DMS79 treated with DMSO at 0.1 percent for 48 hours (cell line): Measurements from ENCODE around the gene SPRR1A.
A peak's percentile ranks its signal among the peaks of the same experiment; 100 is the strongest.
"Not testable (repeated sequence)": the region's sequence is repeated elsewhere in the genome, so short reads cannot be mapped to it uniquely, and the experiment has no call there.

Experiments used
- DNase-seq: peaks from one replicate; lab custom pipeline; 2025; lab: John Stamatoyannopoulos, UW

Gene SPRR1A

GRCh38 chr1:152972196-152972886, 11.5 kb upstream of the SPRR1A start:
- DNase-seq: no peak

DNA sequence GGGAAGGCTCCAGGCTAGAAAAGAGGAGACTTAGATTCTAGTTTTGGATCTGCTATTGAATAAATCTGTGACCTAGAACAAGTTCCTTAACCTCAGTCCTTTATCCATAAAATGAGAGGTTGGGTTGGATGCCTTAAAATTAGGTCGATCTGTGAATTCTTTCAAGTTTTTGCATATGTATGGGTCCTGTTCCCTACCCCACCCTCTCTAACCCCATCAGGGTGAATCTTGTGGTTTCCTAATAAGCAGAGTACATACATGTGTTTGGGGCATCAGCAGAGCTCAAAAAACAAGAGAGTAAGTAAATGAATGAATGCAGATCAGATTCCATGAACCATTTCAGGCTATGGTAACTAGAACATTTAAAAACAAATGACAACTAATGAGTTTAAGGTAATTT, 7.2 kb upstream of the SPRR1A start:
- DNase-seq: no peak

GRCh38 chr1:152977614-152978013, 6.3 kb upstream of the SPRR1A start:
- DNase-seq: no peak

DNA sequence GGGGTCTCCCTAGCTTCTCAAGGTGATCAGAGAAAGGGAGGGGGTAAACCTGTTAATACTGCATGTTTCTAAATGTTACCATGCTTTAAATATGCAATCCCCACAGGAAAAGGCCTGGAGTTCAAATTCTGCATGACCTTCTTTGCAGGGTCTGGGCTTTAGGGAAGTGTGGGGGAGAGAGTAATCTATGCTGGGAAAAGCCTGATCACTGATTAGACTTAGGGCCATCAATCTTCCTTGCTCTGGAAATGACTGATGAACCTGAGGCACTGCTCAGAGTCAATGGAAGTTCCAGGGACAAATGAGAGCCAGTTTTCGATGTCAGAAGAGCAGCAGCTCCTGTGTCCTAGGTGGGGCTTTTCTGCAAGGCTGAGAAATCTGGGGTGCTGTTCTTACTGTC, 3.2 kb upstream of the SPRR1A start:
- DNase-seq: no peak

GRCh38 chr1:152981146-152981871, 2.6 kb upstream of the SPRR1A start:
- DNase-seq: no peak

- no peak for DNase-seq
Observed at GRCh38 chr1:152982076-152982475, 1.8 kb upstream of the SPRR1A start.

- no peak for DNase-seq
Observed at GRCh38 chr1:152983234-152983633, 647 bp upstream of the SPRR1A start.

DNA sequence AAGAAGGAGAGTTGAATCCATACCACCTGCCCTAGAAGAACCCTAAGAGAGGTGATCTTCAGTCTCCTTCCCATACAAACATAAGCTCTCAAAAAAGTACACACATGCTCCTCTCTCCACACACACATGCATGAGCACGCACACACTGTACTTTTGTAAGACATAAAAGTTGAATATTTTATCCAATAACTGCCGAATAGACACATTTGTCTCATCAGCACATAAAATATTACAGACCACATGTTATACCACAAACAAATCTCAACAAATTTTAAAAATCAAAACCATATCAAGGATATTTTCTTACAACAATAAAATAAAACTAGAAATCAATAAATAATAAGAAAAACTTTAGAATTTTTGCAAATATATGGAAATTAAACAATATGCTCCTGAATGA, 2.7 kb downstream of the SPRR1A start:
- DNase-seq: no peak

- no peak for DNase-seq
Observed at GRCh38 chr1:152993186-152993585, 9.3 kb downstream of the SPRR1A start.

GRCh38 chr1:152995842-152996241, 12.0 kb downstream of the SPRR1A start:
- no peak for DNase-seq

DNA sequence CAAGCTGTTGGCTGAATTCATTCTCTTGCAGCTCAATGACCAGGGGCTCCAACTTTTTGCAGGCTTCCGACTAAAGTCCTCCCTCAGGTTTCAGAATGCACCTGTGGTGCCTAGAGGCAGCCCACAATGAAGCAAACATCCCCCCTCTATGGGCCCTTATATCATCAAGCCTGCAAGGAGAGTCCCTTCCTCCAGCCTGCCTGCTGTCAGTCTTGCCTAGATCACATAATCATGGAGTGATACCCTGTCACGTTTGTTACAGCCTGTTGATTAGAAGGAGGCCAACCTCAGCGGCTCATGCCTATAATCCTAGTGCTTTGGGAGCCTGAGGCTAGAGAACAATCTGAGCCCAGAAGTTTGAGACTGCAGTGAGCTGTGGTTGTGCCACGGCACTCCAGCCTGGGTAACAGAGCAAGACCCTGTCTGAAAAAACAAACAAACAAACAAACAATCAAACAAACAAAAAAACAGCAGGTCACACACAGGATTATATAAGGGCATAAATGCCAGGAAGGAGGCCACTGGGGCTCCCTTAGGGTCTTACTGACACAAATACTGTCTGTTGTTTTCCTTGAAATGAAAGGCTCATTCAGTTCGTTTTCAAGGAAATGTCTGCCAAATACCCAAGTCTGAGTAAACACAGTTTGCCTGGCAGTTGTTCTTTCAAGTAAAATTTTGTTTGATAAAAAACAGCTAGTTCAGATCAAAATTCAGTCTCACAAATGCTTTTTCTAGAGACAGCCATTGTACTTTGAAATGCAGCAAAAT, 12.9 kb downstream of the SPRR1A start:
- DNase-seq: peak; percentile 46

- DNase-seq: peak; percentile 32
Observed at GRCh38 chr1:152997901-152998300, 14.0 kb downstream of the SPRR1A start.

DNA sequence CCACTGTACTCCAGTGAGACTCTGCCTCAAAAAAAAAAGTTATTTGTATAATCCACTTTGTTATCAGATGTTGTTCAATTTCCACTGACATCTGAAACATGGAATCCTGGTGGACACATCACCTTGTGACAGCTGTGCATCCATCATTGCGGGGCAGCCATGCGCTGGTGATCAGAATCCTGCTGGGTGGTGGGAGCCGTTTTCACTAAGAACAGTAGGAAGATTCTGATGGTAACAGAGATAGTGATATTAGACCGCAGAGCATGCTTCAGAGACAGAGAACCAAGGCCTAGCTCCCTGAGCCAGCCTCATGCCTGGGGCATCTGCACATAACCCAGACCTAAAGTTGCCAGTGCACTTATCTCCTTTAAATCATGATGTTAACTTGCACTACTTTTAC, 14.6 kb downstream of the SPRR1A start:
- no peak for DNase-seq

DNA sequence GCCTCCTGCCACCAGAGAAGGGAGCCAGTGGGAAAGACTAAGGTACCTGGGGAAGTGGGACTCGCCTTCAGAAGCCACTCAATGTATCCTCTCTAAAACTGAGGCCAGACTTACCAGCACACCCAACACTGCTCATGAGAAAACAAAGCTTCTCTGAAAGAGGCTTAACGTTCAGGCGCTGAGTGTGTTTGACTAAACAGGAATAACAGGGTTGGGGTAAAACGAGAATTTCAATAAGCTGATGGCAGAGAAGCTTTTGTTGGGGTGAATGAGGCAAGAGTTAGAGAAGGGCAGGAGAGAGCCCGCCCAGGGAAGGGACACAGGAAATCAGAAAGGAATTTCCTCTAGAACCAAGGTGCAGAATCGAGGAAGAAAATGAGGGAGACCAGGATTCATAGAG, 15.9 kb downstream of the SPRR1A start:
- no peak for DNase-seq

DNA sequence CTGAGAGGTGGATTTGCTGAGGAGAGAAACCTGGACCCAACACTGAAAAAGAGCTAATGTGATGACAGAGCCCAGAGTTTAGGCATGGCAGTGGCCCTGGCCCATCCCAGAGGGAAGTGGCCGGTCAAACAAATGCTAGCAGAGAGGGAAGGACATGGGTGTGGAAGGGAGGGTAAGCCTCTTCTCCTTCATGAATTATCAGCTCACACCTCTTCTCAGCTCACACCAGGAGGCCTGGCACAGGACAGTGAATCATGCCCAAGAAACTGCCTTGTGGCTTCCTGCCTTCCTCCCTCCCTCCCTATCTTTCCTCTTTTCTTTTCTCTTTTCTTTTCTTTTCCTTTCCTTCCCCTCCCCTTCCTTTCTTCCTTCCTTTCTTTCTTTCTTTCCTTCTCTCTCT, 16.4 kb downstream of the SPRR1A start:
- DNase-seq: no peak

- no peak for DNase-seq
Observed at GRCh38 chr1:153001382-153001781, 17.5 kb downstream of the SPRR1A start, which contains the start of gene SPRR3. Gene SPRR3 (plus strand): TSS chr1:153001749. CDS start chr1:153003021, 1,272 bp downstream.

GRCh38 chr1:153011235-153011758, 27.4 kb downstream of the SPRR1A start:
- DNase-seq: not testable (repeated sequence)

DNA sequence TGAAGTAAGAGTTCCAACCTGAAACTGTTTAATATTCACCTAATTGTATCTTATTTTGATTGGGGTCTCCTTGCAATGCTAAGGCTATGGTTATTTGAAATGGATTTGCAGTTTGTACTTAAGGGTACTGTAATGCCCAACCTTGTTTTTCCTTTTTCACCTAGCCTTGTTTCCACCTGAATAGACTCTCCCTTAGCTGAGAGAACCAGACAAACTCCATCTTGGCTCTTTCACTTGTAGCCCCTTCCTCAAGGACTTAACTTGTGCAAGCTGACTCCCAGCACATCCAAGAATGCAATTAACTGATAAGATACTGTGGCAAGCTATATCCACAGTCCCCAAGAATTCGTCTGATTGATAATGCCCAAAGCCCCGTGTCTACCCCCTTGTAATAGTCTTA, 37.9 kb downstream of the SPRR1A start:
- DNase-seq: not testable (repeated sequence)

DNA sequence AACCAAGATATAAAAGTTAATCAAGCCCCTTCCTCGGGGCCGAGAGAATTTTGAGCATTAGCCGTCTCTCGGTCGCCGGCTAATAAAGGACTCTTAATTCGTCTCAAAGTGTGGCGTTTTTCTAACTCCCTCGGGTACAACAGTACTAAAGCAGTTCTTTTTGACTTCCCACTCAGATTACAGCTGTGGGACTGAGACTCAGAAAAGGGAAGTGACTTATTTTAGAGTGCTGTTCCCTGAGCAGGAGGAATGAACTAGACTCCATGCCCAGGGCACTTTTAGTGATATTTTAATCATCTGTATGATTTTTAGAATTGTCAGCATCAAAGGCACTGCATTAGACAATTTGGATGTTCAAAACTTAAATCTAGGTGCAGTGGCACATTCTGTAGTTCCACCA, 38.5 kb downstream of the SPRR1A start:
- not testable (repeated sequence) for DNase-seq

DNA sequence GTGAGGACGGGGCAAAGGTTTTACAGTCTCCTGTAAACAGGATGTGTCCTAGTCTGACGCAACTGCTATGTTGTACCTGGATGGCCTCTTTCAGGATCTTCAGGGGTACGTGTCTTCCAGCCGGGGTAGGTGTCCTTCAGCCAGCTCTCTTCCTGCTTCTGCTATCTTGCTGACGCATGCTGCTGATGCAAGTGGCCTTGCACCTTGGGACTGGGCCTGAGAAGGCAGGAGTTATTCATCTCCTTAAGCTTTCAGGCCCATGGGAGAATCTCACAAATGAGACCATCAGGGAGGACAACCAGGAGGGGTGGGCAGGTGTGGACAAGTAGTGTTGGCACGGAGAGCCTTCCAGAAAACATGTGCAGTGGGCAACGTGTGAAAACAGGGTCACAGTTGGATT, 39.2 kb downstream of the SPRR1A start:
- no peak for DNase-seq

DNA sequence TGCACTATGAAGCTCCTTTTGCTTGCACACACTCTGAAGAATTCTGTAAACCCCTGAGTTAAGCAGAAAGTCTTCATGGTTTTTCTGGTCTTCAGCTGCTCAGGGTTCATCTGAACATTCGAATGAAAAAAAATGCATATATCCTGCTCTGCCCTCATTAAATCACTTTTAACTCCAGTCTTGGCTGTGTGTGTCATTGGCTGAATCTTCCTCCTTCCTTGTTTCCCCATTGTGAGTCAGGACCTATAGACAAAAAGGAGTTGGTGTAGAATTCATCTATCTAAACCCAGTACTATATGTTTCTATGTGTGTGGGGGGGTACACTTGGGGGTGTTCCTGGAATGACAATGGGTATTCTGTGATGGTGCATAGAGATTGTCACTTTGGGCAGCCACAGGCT, 40.5 kb downstream of the SPRR1A start:
- DNase-seq: no peak

- no peak for DNase-seq
Observed at GRCh38 chr1:153025797-153026196, 41.9 kb downstream of the SPRR1A start.

- no peak for DNase-seq
Observed at GRCh38 chr1:153028766-153029165, 44.9 kb downstream of the SPRR1A start.
